ENCODE data around the gene RPL35.
"Not testable (repeated sequence)": the region's sequence is repeated elsewhere in the genome, so short reads cannot be mapped to it uniquely, and the experiment has no call there.

RPL35 gene

DNA sequence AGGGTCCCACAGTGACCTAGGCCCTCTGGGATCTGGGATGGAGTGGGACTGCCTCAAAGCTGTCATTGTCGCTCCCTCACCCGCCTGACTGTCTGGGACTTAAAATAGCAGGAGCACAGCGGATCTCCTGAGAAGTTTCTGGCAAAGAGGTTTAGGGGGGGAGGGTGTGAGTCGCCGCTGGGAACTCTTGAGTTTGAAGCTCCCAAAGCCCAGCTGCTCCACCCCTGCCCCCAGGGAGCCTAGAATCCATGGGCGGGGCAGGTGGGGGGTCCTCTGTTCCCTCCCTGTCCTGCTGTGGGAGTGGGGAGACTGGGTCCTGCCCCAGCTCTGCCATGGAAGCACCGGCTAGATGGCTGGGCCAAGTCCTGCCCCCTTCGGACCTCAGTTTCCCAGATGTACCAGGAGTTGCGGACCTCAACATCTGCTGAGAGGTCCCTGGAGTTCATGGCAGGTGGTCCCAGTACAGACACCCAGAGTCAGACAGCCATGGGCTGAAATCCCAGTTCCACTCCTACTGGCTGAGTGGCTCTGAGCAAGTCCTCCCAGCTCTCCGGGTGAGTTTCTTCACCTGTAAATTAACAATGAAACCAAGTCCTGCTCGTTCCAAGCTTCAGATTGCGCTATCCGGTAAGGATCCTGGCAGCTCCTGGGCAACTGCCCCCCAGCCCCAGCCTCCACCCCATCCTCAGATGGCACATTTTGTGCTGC is 9.5 kb downstream of the RPL35 start:
- DNase-seq = peak; percentile 23

DNA sequence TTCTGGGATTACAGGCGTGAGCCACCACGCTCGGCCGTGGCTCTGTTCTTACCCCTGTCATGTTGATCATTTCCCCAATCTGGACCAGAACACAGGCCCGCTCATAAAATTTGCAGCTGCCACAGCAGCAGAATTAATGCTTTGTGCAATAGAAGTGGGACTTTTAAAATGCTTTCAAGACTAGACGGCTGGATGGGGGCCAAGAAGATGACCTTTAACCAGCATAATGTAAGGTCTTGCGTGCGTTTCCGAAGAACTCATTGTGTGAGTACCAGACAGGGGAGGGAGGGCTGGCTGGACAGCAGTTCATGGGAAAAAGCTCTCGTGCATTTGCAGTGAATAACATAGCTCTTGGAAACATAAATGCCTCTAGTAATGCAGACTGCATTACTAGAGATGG is 12.0 kb downstream of the RPL35 start:
- peak; percentile 38 for DNase-seq

DNA sequence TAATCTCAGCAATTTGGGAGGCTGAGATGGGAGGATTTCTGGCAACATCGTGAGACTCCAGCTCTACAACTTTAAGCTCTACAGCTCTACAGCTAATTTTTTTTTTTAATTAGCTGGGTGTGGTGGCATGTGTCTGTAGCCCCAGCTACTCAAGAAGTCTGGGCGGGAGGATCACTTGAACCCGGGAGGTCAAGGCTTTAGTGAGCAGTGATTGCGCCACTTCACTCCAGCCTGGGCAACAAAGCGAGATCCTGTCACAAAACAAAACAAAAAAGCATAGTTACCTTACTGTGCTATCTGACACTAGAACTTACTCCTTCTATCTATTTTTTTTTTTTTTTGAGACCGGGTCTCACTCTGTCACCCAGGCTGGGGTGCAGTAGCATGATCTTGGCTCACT is 14.8 kb downstream of the RPL35 start:
- no peak for DNase-seq

DNA sequence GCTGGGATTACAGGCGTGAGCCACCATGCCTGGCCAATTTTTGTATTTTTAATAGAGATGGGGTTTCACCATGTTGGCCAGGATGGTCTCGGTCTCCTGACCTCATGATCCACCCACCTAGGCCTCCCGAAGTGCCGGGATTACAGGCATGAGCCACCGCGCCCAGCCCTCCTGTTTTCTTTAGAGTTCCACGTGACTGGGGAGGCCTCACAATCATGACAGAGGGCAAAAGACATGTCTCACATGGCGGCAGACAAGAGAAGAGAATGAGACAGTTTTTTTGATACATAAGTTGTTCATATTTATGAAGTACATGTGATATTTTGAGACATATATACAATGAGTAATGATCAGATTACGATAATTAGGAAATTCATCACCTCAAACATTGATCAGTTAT is 15.3 kb downstream of the RPL35 start:
- not testable (repeated sequence) for DNase-seq

DNA sequence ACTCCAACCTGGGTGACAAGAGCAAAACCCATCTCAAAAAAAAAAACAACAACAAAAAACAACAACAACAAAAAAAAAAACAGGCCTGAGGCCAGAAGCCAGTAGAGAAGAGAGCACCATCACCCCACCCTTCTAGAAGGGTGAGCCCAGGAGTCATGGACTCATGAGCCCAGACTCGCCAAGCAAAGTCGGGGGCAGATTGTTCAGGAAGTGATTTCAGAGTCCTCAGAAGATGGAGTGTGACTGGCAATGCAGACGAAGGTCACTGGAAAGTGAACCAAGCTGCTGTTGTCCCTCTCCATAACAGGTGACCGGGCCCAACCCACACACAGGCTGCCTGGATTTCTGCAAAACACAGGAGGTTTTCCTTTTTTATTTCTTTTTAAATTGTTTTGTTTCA is 17.5 kb downstream of the RPL35 start:
- no peak for DNase-seq

DNA sequence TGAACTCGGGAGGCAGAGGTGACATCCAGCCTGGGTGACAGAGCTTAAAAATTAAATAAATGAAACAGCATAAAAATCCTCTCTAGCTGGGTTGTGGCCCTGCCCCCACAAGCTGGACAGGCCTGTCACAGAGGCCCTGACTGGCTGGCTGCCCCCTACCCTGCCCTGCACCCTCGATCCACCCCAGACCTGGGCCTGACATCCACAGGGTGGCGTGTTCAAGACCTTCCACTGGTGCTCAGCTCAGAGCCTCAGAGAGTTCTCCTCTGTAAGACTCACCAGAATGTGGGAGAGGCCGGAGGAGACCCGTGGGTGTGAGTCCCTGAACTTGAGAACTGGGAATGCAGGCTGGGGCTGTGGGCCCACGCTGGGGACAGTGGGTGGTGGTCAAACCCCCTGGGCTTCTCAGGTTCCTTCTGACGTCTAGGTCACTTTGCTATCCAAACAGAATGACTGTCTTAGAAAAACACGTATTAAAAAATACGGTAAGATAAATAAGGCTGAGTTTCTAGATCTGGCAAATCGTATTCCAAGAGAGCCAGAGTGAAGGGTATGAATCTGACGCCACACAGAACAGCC is 18.2 kb downstream of the RPL35 start:
- peak; percentile 35 for DNase-seq

DNA sequence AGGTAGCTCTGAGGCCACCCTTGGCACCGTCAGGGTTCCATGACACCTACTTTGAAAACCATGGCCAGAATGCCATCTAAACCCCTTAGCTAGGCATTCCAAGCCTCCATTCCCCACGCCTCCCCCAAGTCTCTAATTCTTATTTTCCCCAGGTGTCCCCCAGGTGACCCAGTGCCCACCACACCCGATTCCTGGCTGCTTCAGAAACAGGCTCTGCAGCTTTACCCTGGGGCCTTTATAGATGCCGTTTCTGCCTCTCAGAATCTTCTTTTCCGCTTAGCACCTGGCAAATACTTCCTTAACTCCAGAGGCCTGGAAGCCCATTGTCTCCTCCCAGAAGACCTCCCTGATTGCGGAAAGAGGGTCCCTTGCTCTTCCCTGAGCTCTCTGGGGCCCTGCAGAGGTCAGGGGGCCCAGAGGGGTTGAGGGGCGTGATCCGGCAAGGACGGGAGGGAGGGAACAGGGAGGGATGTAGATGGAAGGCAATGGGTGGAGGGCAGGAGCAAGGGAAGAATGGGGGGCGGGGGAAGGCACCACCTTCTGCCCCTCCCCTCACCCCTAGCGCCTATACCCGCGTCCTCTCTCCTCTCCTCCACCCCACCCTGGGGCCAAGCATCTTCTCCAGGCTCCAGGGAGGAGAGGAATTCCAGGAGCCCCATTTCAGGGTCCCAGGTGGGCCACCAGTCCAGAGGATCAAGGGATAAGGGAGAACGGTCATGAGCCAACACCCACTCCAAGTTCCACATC is 20.5 kb downstream of the RPL35 start:
- no peak for DNase-seq

DNA sequence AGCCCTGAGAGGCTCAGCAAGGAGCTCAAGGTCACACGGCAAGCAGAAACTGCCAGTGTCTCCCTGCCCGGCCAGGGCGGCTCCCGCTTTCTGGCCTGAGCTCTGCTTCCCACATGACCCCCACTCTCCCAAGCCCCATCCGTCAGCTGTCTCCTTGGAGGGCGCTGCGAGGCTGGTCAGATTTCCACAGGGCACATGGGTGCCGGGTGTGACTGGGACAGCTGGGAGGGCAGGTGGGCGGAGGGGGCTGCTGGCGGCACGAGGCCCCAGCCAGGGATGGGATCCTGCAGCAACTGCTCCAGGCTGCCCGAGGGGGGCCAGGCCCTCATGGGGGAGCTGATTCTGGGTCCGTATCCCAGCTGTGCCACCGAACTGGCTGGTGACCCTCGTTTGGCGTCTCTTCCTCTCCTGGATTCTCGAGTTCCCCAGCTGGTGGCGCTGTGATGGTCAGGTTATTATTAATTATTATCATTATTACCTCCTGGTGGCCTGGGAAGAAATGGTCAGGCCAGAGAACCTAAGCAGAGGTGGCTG is 21.4 kb downstream of the RPL35 start:
- no peak for DNase-seq

DNA sequence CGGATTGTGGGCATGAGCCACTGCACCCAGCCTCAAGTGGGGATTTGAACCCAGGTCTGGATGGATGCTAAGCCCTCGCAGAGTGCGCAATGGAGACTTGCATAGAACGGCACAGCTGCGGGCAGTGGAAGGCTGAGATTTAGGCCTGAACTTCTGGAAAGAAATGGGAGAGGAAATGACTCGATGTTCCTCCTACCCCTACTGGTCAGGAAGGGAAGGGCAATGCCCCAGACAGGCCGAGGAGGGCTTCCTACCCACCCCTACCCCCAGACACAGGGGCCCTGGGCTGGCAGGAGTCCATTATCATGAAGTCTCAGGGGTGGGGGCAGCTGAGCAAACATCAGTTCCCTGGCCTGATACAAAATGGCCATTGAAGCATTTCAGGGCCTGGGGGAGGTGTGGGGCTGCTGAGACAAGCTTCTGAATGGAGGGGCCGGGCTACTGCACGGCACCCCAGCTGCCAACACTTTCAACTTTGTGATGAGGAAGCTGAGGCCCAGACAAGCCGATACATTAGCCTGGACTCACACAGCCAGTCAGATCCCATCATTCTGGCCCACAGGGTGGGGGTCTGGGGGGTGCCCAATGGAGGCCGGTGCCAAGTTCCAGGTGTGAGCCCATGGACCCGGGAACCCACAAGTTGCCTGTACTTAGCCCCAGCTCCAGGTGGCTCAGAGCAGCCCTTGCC is 22.0 kb downstream of the RPL35 start:
- DNase-seq = peak; percentile 26

DNA sequence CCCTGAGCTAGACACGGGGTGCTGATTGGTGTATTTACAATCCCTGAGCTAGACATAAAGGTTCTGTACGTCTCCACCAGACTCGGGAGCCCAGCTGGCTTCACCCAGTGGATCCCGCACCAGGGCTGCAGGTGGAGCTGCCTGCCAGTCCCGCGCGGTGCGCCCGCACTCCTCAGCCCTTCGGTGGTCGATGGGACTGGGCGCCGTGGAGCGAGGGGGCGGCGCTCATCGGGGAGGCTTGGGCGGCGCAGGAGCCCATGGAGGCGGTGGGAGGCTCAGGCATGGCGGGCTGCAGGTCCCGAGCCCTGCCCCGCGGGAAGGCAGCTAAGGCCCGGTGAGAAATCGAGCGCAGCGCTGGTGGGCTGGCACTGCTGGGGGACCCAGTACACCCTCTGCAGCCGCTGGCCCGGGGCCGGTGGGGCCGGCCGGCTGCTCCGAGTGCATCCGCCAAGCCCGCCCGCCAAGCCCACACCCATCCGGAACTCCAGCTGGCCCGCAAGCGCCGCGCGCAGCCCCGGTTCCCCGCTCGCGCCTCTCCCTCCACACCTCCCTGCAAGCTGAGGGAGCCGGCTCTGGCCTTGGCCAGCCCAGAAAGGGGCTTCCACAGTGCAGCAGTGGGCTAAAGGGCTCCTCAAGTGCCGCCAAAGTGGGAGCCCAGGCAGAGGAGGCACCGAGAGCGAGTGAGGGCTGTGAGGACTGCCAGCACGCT is 23.0 kb downstream of the RPL35 start:
- not testable (repeated sequence) for DNase-seq

DNA sequence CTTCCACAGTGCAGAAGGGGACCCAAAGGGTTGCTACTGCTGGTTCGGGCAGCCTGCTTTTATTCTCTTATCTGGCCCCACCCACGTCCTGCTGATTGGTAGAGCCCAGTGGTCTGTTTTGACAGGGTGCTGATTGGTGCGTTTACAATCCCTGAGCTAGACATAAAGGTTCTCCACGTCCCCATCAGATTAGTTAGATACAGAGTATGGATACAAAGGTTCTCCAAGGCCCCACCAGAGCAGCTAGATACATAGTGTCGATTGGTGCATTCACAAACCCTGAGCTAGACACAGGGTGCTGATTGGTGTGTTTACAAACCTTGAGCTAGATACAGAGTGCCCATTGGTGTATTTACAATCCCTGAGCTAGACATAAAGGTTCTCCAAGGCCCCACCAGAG is 23.6 kb downstream of the RPL35 start:
- not testable (repeated sequence) for DNase-seq

DNA sequence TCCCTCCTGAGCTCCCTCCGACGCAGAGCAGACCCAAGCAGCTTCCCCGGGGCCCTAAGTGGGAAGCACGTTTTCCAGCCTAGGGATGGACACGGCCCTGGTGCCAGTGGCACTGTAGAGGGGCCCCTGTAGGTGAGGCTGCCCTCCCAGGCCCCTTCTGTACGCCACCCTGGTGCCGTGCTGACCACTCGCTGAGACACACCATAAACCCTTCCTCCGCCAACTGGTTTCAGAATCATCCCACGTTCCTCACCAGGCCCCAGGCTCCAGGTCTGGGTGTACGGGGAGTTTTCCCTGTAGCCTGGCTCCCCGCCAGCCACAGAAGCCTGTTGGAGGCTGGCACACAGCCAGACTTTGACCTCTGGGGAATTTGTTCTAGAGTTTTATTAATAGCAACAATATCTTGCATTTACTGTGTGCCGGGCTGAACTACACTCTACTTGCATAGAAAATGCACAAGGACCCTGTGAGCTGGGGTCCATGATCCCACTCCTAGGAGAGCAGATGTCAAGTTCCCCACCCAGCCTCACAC is 26.7 kb downstream of the RPL35 start:
- peak; percentile 76 for DNase-seq

DNA sequence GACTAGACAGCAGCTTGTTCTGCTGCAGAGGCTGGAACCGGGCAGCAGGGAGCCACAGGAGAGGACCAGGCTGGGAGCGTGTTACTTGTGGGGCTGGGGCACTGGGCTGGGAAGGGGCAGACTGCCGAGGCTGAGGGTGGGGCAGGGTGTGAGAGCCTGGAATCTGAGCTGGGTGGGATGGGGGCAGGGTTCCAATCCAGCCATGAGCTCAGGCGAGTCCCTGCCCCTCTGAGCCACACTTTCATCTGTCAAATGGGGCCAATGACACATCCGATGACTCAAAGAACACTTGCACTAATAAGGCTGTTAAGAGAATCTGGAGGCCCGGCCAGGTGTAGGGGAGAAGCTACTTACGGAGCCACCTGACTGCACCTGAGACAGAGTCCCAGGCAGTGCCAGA is 27.2 kb downstream of the RPL35 start:
- DNase-seq = peak; percentile 75

DNA sequence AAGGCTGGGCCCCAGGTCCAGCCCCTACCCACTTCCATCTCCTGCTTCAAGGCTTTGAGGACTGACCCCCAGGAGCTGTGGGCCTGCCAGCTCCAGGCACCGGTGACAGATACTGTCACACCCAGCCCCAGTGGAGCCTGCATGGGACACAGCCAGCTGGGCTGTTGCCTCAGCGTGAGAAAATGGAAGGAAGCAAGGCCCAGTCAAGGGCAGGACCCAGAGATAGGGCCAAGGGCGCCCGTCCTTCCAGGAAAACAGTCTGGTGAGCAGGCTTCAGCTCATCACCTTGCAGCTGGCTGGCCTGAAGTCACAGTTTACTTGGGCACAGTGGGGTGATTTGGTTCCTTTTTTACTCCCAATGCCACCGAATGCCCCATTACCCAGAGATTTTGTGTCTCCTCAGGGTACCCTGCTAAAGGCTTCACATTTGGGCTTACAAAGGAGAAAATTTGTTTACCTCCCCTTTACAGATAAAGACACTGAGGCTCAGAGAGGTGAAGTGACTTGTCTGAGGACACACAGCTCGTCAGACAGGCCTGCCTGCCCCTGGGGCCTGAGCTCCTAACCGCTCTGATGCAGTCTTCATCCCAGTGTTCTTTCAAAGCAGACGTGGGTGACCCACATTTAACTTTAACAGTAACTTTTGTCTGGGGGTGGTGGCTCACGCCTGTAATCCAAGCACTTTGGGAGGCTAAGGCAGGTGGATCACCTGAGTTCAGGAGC is 30.0 kb downstream of the RPL35 start:
- no peak for DNase-seq

DNA sequence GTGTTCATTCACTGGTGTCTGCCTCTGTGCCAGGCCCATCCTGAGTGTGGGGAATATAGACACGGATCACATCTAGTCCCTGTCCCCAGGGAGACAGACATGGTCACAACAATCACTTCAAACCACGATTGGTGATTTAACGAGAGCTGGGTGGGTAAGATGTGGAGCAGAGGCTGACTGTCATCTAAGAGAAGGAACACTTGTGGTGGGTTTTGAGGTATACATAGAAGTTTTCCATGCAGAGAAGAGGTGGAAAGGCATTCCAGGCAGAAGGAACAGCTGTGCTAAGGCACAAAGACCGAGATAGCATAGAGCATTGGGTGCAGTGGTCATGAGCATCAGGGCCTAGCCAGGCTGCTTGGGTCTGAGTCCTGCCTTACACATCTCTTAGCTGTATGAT is 31.2 kb downstream of the RPL35 start:
- DNase-seq = no peak

DNA sequence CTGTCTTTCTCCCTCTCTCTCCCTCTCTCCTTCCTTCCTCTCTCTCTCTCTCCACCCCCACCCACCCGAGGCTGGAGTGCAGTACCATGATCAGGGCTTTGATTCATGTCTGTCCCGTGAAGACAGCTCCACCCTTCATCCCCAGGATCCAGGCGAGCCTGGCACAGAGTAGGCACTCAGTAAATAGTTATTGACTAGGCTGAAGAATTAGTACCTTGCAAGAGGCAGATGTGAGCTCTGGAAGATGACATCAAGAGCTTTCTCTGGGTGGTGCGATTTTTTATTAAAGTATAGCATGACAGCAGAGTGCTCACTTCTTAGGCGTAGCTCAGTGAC is 32.5 kb downstream of the RPL35 start:
- DNase-seq = no peak

DNA sequence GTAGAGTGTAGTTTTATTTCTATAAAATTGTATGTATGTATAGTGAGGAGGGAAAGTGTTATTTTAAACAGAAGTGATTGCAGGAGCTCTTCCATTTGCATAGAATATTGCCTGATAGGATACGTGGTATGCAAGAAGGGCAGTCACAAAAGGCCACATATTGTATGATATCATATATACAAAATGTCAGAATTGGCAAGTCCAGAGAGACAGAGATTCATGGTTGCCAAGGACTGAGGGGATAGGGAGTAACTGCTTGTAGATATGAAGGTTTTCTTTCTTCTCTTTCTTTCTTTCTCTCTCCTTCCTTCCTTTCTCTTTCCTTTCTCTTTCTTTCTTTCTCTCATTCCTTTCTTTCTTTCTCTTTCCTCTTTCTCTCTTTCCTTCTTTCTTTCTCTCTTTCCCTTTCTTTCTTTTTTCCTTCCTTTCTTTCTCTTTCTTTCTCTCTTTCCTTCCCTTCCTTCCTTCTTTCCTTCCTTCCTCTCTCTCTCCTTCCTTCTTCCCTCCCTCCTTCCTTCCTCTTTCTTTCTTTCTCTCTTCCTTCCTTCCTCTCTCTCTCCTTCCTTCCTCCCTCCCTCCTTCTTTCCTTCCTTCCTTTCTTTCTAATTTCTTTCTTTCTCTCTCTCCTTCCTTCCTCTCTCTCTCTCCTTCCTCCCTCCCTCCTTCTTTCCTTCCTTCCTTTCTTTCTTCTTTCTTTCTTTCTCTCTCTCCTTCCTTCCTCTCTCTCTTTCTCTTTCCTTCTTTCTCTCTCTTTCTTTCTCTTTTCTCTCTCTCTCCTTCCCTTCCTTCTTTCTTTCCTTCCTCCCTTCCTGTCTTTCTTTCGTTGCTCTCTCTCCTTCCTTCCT is 33.0 kb downstream of the RPL35 start:
- no peak for DNase-seq

DNA sequence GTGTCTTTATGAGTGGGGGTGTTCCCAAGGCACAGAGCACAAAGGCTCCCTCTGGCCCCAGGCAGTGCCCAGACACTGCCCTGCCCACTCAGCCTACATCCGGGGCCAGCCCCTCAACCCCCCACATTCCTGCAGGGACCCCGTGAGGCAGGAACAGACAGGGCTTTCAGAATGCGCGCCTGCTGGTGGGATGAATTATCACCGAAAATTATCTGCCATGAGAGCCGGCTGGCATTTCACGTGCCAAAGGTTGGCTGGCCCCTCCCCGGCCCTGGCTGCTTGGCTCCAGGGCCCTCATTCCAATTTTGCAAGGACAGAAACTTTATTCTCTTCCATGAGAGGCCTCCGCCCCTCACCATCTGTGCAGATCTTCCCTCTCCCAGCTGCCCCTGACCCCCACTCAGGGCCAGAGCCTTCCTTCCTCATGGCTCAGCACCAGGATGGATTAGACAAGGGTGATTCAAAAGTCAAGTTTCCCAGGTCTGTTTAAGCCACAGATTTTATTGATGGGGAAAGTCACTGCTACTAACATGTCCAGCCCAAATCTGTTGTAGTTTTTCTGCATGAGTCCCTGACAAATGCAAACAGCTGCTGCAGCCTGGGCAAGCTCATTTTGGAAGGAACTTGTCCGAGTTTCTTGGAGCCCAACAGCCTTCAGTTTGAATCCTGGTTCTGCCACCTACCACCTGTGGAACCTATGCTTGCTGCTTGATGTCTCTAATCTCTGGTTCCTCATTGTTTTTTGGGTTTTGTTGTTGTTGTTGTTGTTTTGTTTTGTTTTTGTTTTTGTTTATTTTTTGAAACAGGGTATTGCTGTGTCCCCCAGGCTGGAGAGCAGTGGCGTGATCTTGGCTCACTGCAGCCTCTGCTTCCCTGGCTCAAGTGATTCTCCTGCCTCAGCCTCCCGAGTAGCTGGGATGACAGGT is 40.8 kb downstream of the RPL35 start:
- no peak for DNase-seq

Data from fibroblast of skin of back (primary cell).